Islet of Langerhans (tissue), 1 donor: ENCODE measurements around the gene PCYT1A.
"Not testable (repeated sequence)": the region's sequence is repeated elsewhere in the genome, so short reads cannot be mapped to it uniquely, and the experiment has no call there.

ENCODE experiments used
- FAIRE-seq: peaks from one replicate; lab custom pipeline; 2011; peaks lifted over from hg19 to GRCh38; lab: Jason Lieb, UNC

Gene PCYT1A

GRCh38 chr3:196284396-196284795, 3.1 kb downstream of the PCYT1A start:
- FAIRE-seq: no peak

GRCh38 chr3:196281962-196282361, 5.6 kb downstream of the PCYT1A start:
- FAIRE-seq: no peak

- FAIRE-seq: no peak
Measured at GRCh38 chr3:196280689-196281440, 6.7 kb downstream of the PCYT1A start.

- no peak for FAIRE-seq
Measured at GRCh38 chr3:196275126-196275525, 12.4 kb downstream of the PCYT1A start.

- FAIRE-seq: no peak
Measured at GRCh38 chr3:196274585-196274984, 12.9 kb downstream of the PCYT1A start.

- no peak for FAIRE-seq
Measured at GRCh38 chr3:196273655-196274054, 13.9 kb downstream of the PCYT1A start.

- FAIRE-seq: no peak
Measured at GRCh38 chr3:196272826-196273225, 14.7 kb downstream of the PCYT1A start.

GRCh38 chr3:196270499-196270898, 17.0 kb downstream of the PCYT1A start:
- FAIRE-seq: no peak

GRCh38 chr3:196268284-196269163, 19.0 kb downstream of the PCYT1A start:
- no peak for FAIRE-seq

- FAIRE-seq: no peak
Measured at GRCh38 chr3:196263819-196264218, 23.7 kb downstream of the PCYT1A start.

- FAIRE-seq: no peak
Measured at GRCh38 chr3:196260784-196261183, 26.7 kb downstream of the PCYT1A start.

- no peak for FAIRE-seq
Measured at GRCh38 chr3:196255776-196256175, 31.8 kb downstream of the PCYT1A start.

- no peak for FAIRE-seq
Measured at GRCh38 chr3:196254376-196255283, 32.9 kb downstream of the PCYT1A start.

- no peak for FAIRE-seq
Measured at GRCh38 chr3:196251918-196252317, 35.6 kb downstream of the PCYT1A start.

GRCh38 chr3:196246612-196247308, 40.8 kb downstream of the PCYT1A start:
- no peak for FAIRE-seq

- FAIRE-seq: not testable (repeated sequence)
Measured at GRCh38 chr3:196244166-196244565, 43.4 kb downstream of the PCYT1A start.

- no peak for FAIRE-seq
Measured at GRCh38 chr3:196241704-196242103, 45.8 kb downstream of the PCYT1A start.

- FAIRE-seq: no peak
Measured at GRCh38 chr3:196240424-196240823, 47.1 kb downstream of the PCYT1A start.

GRCh38 chr3:196238612-196239560, 48.6 kb downstream of the PCYT1A start:
- FAIRE-seq: no peak

GRCh38 chr3:196237203-196237602, 50.3 kb downstream of the PCYT1A start:
- no peak for FAIRE-seq

- FAIRE-seq: no peak
Measured at GRCh38 chr3:196236223-196236622, 51.3 kb downstream of the PCYT1A start.
